Neuronal stem cell (in vitro differentiated cells): Measurements from ENCODE around the gene CYSRT1.
A peak's percentile ranks its signal among the peaks of the same experiment; 100 is the strongest.

Experiments used
- DNase-seq: peaks from one replicate; pipeline ENCODE4 v3.0.0-alpha.2; 2013; ENCODE audit warnings: low spot score
- H2AFZ ChIP-seq: one replicate; pipeline ENCODE4 v1.6.1; 2013; ENCODE audit warnings: mild to moderate bottlenecking, low read length, inconsistent platforms
- H2AK5ac ChIP-seq: 2 replicates; pipeline ENCODE4 v1.6.1; 2013; ENCODE audit warnings: low read depth, mild to moderate bottlenecking, inconsistent platforms, low read length, moderate library complexity, mixed read lengths
- H2BK120ac ChIP-seq: 2 replicates; pipeline ENCODE4 v1.6.1; 2013; ENCODE audit warnings: low read depth, mild to moderate bottlenecking, inconsistent platforms, low read length, moderate library complexity, mixed read lengths
- H2BK12ac ChIP-seq: one replicate; pipeline ENCODE4 v1.6.1; 2013; ENCODE audit warnings: low read length, inconsistent platforms
- H2BK15ac ChIP-seq: 2 replicates; pipeline ENCODE4 v1.6.1; 2013; ENCODE audit warnings: mild to moderate bottlenecking, low read length, inconsistent platforms, mixed read lengths
- H2BK5ac ChIP-seq: one replicate; pipeline ENCODE4 v1.6.1; 2013; ENCODE audit warnings: inconsistent platforms, mild to moderate bottlenecking, low read length, moderate library complexity
- H3K14ac ChIP-seq: one replicate; pipeline ENCODE4 v1.6.1; 2013; ENCODE audit warnings: low read length, inconsistent platforms
- H3K18ac ChIP-seq: 2 replicates; pipeline ENCODE4 v1.6.1; 2013; ENCODE audit warnings: low read length, inconsistent platforms
- H3K23ac ChIP-seq: 2 replicates; pipeline ENCODE4 v1.6.1; 2013; ENCODE audit warnings: low read depth, mild to moderate bottlenecking, mixed read lengths, low read length, inconsistent platforms; ENCODE audit not compliant: poor library complexity
- H3K27ac ChIP-seq: replicated peaks from 3 replicates; pipeline ENCODE4 v1.5.1; 2013; ENCODE audit warnings: low read length, inconsistent platforms
- H3K27me3 ChIP-seq, 3 experiments: 2 replicates each; pipeline ENCODE4 v1.6.1; 2013; ENCODE audit warnings: low read length in 3 of 3, mild to moderate bottlenecking in 2 of 3, inconsistent platforms in 1 of 3, low read depth in 1 of 3, mixed read lengths in 1 of 3, moderate library complexity in 1 of 3; ENCODE audit not compliant: control insufficient read depth in 3 of 3, insufficient read depth in 3 of 3
- H3K36me3 ChIP-seq, 2 donors: replicated peaks in 1 of 2; 2 replicates each; pipeline ENCODE4 v1.6.1; 2013; ENCODE audit warnings: low read length in 2 of 2; ENCODE audit not compliant: control insufficient read depth in 2 of 2, insufficient read depth in 2 of 2
- H3K4ac ChIP-seq: 2 replicates; pipeline ENCODE4 v1.6.1; 2013; ENCODE audit warnings: inconsistent platforms, mild to moderate bottlenecking, low read length, moderate library complexity
- H3K4me1 ChIP-seq, 2 donors: 1 replicate in 1 of 2; 2 replicates in 1 of 2; pipeline ENCODE4 v1.6.1; 2013; ENCODE audit warnings: low read length in 2 of 2, low read depth in 1 of 2; ENCODE audit not compliant: control insufficient read depth in 2 of 2, insufficient read depth in 1 of 2
- H3K4me2 ChIP-seq: one replicate; pipeline ENCODE4 v1.6.1; 2013; ENCODE audit warnings: mild to moderate bottlenecking, low read length, inconsistent platforms; ENCODE audit not compliant: insufficient read depth, poor library complexity, severe bottlenecking
- H3K4me3 ChIP-seq, 2 donors: 2 replicates each; pipeline ENCODE4 v1.5.1; 2013; ENCODE audit warnings: low read length in 2 of 2, mild to moderate bottlenecking in 2 of 2, inconsistent platforms in 1 of 2, moderate library complexity in 1 of 2
- H3K79me1 ChIP-seq: one replicate; pipeline ENCODE4 v1.6.1; 2013; ENCODE audit warnings: low read depth, mild to moderate bottlenecking, inconsistent platforms, low read length, moderate library complexity
- H3K9ac ChIP-seq: one replicate; pipeline ENCODE4 v1.6.1; 2013; ENCODE audit warnings: mild to moderate bottlenecking, low read depth, low read length, inconsistent platforms; ENCODE audit not compliant: poor library complexity
- H3K9me3 ChIP-seq, 2 donors: replicated peaks in 1 of 2; 2 replicates each; pipeline versions ENCODE3 to v1.6.1; 2013; ENCODE audit warnings: low read length in 2 of 2, mild to moderate bottlenecking in 2 of 2, inconsistent platforms in 1 of 2, low read depth in 1 of 2, mixed read lengths in 1 of 2, moderate library complexity in 1 of 2; ENCODE audit not compliant: control insufficient read depth in 2 of 2, insufficient read depth in 1 of 2
- H4K8ac ChIP-seq: one replicate; pipeline ENCODE4 v1.6.1; 2013; ENCODE audit warnings: low read depth, mild to moderate bottlenecking, inconsistent platforms, low read length, moderate library complexity
- H4K91ac ChIP-seq: one replicate; pipeline ENCODE4 v1.6.1; 2013; ENCODE audit warnings: low read length, low read depth, mild to moderate bottlenecking, inconsistent platforms; ENCODE audit not compliant: poor library complexity
- WGBS, 2 donors: extraction: QIAGEN DNeasy Blood & Tissue Kit; methylation state at CpG; one replicate each; pipeline ENCODE4 v1.1.7; 2013; ENCODE audit warnings: missing lambda C conversion rate in 2 of 2, mixed read lengths in 1 of 2; ENCODE audit not compliant: insufficient read length in 2 of 2, insufficient replicate concordance in 1 of 2; ENCODE audit errors: extremely low coverage in 2 of 2; 5-methylcytosine and 5-hydroxymethylcytosine counted together

The CYSRT1 gene

DNA sequence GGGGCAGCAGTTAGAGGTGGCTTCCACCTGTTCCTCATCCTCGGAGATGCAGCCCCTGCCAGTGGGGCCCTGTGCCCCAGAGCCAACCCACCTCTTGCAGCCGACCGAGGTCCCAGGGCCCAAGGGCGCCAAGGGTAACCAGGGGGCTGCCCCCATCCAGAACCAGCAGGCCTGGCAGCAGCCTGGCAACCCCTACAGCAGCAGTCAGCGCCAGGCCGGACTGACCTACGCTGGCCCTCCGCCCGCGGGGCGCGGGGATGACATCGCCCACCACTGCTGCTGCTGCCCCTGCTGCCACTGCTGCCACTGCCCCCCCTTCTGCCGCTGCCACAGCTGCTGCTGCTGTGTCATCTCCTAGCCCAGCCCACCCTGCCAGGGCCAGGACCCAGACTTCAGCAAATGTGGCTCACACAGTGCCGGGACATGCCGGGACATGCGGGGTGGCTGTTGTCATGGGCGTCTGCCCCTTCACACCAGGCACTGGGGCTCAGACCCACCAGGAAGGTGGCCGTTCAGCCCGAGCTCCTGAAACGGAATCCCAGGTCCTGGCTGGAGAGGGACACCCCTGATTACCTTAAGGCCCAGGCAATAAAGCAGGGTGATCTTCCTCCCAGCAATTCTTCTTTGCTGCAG, 841 bp downstream of the CYSRT1 start:
- no peak overlapping the region for H3K4ac ChIP-seq
- no peak overlapping the region for H3K4me3 ChIP-seq
- no peak overlapping the region for H2AFZ ChIP-seq
- no peak for DNase-seq
- no peaks in the 10 kb centered on the region for H3K79me1 ChIP-seq
- no CpG with 5 or more reads among the region's 21 CpGs for WGBS, 2 donors
- no peaks in the 10 kb centered on the region for H3K9me3 ChIP-seq
- no peak overlapping the region for H4K8ac ChIP-seq
- peak overlapping the region; percentile 70 for H3K9ac ChIP-seq
- no peak overlapping the region for H2BK5ac ChIP-seq
- no peak overlapping the region for H3K27ac ChIP-seq
- H2BK120ac ChIP-seq = no peak overlapping the region
- H3K4me1 ChIP-seq = peaks cover 9 to 15% of the 10 kb centered on the region in 2 donors
- no peak overlapping the region for H3K18ac ChIP-seq
- peaks cover 3 to 10% (median 4%) of the 10 kb centered on the region in 3 experiments for H3K27me3 ChIP-seq
- H2BK15ac ChIP-seq = no peak overlapping the region
- no peak overlapping the region for H2AK5ac ChIP-seq
- no peak overlapping the region for H3K4me2 ChIP-seq
- no peaks in the 10 kb centered on the region for H3K36me3 ChIP-seq
- H3K14ac ChIP-seq = no peak overlapping the region
- no peak overlapping the region for H4K91ac ChIP-seq
- no peak overlapping the region for H3K23ac ChIP-seq
- no peak overlapping the region for H2BK12ac ChIP-seq

DNA sequence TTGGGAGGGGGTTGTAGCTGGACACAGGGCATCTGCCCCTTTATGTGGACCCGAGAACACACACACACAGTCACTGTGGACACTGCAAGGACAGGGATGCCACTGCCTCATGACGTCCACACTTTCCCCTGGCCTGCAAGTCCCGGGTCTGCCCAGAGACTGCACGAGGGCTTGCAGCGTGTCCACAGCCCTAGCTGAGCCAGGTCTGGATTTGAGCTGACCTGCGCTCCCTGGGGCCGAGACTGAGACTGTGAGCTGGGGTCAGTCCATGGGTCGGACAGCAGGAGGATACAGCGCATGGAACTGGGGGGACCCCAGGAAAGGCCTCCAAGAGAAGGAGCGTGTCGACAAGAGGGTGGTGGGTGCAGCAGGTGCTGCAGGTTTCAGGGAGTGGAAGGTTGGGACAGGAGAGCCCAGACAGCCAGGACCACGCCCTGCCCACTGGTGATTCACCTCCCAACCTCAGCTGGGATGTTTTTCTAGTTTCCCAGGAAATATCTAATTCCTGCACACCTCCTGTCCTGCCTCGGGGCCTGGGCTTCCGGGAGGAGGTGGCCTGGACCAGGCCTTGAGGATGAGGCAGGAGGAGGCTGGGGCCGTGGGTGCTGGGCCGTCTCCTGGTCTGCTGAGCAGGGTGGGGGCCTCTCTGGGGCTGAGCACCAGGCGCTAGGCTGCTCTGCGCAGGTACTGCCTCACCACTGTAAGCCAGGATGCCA, 1.5 kb downstream of the CYSRT1 start:
- no peak for DNase-seq
- no peak overlapping the region for H2BK5ac ChIP-seq
- no peak overlapping the region for H2BK120ac ChIP-seq
- WGBS, 2 donors = no CpG with 5 or more reads among the region's 18 CpGs
- H3K4me1 ChIP-seq = peaks cover 9 to 15% of the 10 kb centered on the region in 2 donors
- peak overlapping the region; percentile 64 for H4K91ac ChIP-seq
- no peaks in the 10 kb centered on the region for H3K79me1 ChIP-seq
- H3K4ac ChIP-seq = peak overlapping the region; percentile 76
- no peak overlapping the region for H3K4me2 ChIP-seq
- H2AFZ ChIP-seq = no peak overlapping the region
- no peak overlapping the region for H2BK12ac ChIP-seq
- peaks cover 3 to 10% (median 4%) of the 10 kb centered on the region in 3 experiments for H3K27me3 ChIP-seq
- no peak overlapping the region for H3K18ac ChIP-seq
- no peaks in the 10 kb centered on the region for H3K36me3 ChIP-seq
- H3K14ac ChIP-seq = no peak overlapping the region
- H2AK5ac ChIP-seq = peak overlapping the region; percentile 60
- no peaks in the 10 kb centered on the region for H3K9me3 ChIP-seq
- H3K23ac ChIP-seq = peak overlapping the region; percentile 70
- no peak overlapping the region for H3K27ac ChIP-seq
- peak overlapping the region; percentile 95 for H2BK15ac ChIP-seq
- no peak overlapping the region for H3K9ac ChIP-seq
- H4K8ac ChIP-seq = no peak overlapping the region
- H3K4me3 ChIP-seq = peak overlapping the region in 1 of 2 donors; percentile 41

DNA sequence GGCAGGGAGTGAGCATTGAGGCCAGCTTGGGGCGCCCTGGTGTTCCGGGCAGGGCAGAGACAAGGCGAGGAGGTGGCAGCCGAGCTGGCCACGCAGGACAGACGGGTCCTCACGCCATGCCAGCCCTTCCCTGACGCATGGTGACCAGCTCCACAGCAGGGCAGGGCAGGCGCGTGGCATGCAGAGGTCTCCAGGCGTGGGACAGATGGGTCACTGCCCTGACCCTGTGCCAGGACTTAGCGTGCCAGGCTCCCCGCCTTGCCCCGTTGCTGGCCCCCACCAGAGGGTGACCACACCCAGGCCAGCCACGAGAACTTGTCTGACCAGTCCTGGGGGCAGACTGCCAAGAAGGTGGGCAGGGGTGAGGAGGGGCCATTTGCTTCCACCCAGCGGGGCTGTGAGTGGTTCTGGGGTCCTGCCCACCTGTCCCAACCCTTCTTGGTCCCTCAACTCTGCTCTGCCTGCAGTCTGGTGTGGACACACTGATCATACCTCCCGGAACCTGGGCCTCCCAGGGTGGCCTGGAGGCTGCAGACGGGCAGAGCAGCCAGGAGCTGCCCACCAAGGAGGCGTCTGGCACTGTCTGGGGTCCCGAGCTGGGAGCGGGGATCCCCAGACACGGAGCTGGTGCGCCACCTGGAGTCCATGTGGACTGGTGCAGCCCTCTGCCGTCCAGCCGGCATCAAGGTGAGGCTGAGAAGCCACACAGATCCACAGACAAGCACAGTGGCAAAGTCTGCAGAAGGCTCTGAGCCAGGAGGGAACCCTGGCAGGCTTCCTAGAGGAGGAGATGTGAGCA, 2.3 kb downstream of the CYSRT1 start, which contains the start of gene RNF224:
Gene RNF224, plus strand, starts transcription at position 449 of the 799 bp plus-strand sequence. CDS start 834 bp downstream, outside the sequence.
- H2BK5ac ChIP-seq = no peak within 1 kb of the TSS
- H3K9me3 ChIP-seq = no peaks in the 10 kb centered on the region
- peak within 1 kb of the TSS; percentile 68 for H2AFZ ChIP-seq
- H3K27me3 ChIP-seq = peaks cover under 1 to 8% (median 7%) of the 10 kb centered on the region in 3 experiments
- H2BK12ac ChIP-seq = peak within 1 kb of the TSS; percentile 22
- H4K8ac ChIP-seq = peak within 1 kb of the TSS; percentile 50
- H3K18ac ChIP-seq = peak within 1 kb of the TSS; percentile 57
- peak within 1 kb of the TSS; percentile 76 for H3K4ac ChIP-seq
- peak within 1 kb of the TSS; percentile 31 for H3K14ac ChIP-seq
- H3K4me1 ChIP-seq = peaks cover 9 to 15% of the 10 kb centered on the region in 2 donors
- no peak within 1 kb of the TSS for H3K4me2 ChIP-seq
- peak within 1 kb of the TSS in 1 of 2 donors; percentile 41 for H3K4me3 ChIP-seq
- no peaks in the 10 kb centered on the region for H3K79me1 ChIP-seq
- H3K27ac ChIP-seq = no peak within 1 kb of the TSS
- whole genome bisulfite sequencing, 2 donors = no CpG with 5 or more reads among the region's 25 CpGs
- no peaks in the 10 kb centered on the region for H3K36me3 ChIP-seq
- no peak within 1 kb of the TSS for H2BK120ac ChIP-seq
- DNase-seq = peak; percentile 74
- H3K9ac ChIP-seq = no peak within 1 kb of the TSS
- H3K23ac ChIP-seq = peak within 1 kb of the TSS; percentile 70
- H2BK15ac ChIP-seq = peak within 1 kb of the TSS; percentile 95
- H4K91ac ChIP-seq = peak within 1 kb of the TSS; percentile 64
- peak within 1 kb of the TSS; percentile 75 for H2AK5ac ChIP-seq
